HEK293 (cell line): ENCODE data around the gene CTBP2.

Experiments used
- CTCF ChIA-PET: fragments of 350-600 bp; formaldehyde crosslinking; extraction: SDS; loops from one replicate; lab custom pipeline; 2021; ENCODE audit warnings: antibody characterized with exemption; lab: Yijun Ruan, JAX
- POLR2A ChIA-PET: fragments of 300-600 bp; formaldehyde crosslinking; extraction: SDS; loops from one replicate; lab custom pipeline; 2020; ENCODE audit warnings: antibody characterized with exemption, inconsistent platforms; lab: Yijun Ruan, JAX
- H3K27ac ChIP-seq: fragments of 200-500 bp; sonication (Bioruptor generic); 2 replicates; pipeline ENCODE4 v1.5.1; 2014; ENCODE audit warnings: low read depth, low read length, control low read depth, inconsistent platforms; ENCODE audit errors: extremely low read depth
- H3K36me3 ChIP-seq, 2 experiments: fragments of 200-500 bp in 1 of 2; sonication (Bioruptor generic) in 1 of 2; 1 replicate in 1 of 2; 2 replicates in 1 of 2; pipeline ENCODE4 v1.5.1; 2014 to 2017; ENCODE audit warnings: inconsistent platforms in 2 of 2, low read length in 2 of 2; ENCODE audit not compliant: control insufficient read depth in 2 of 2, insufficient read depth in 1 of 2
- H3K4me1 ChIP-seq: fragments of 200-500 bp; sonication (Bioruptor generic); 2 replicates; pipeline ENCODE4 v1.5.1; 2014; ENCODE audit warnings: mild to moderate bottlenecking, low read length, inconsistent platforms; ENCODE audit not compliant: control insufficient read depth, insufficient read depth
- H3K4me3 ChIP-seq: 2 replicates; pipeline ENCODE4 v1.5.1; 2011; ENCODE audit warnings: low read depth, mild to moderate bottlenecking, control low read depth, low read length, moderate library complexity
- H3K9me3 ChIP-seq: fragments of 200-500 bp; sonication (Bioruptor generic); 2 replicates; pipeline ENCODE4 v1.5.1; 2014; ENCODE audit warnings: low read depth, low read length, inconsistent platforms; ENCODE audit not compliant: control insufficient read depth, insufficient read depth
- GLIS1 ChIP-seq: fragments of 450-650 bp; formaldehyde crosslinking; IDR thresholded peaks from 2 replicates; pipeline ENCODE4 v1.5.1; 2016; ENCODE audit warnings: missing biosample characterization, missing genetic modification characterization
- KLF8 ChIP-seq: fragments of 450-650 bp; formaldehyde crosslinking; IDR thresholded peaks from 2 replicates; pipeline ENCODE4 v1.5.1; 2016; ENCODE audit warnings: missing biosample characterization, missing genetic modification characterization
- ZIC2 ChIP-seq: fragments of 450-650 bp; formaldehyde crosslinking; IDR thresholded peaks from 2 replicates; pipeline ENCODE4 v1.5.1; 2016; ENCODE audit warnings: missing biosample characterization, missing genetic modification characterization
- ZNF202 ChIP-seq: fragments of 450-650 bp; formaldehyde crosslinking; IDR thresholded peaks from 2 replicates; pipeline ENCODE4 v1.5.1; 2016; ENCODE audit warnings: missing biosample characterization, missing genetic modification characterization, borderline replicate concordance
- ZNF239 ChIP-seq: fragments of 450-650 bp; formaldehyde crosslinking; IDR thresholded peaks from 2 replicates; pipeline ENCODE4 v1.5.1; 2016; ENCODE audit warnings: missing biosample characterization, missing genetic modification characterization
- ZNF335 ChIP-seq: fragments of 450-650 bp; formaldehyde crosslinking; conservative IDR thresholded peaks from 2 replicates; pipeline ENCODE4 v1.5.1; 2016; ENCODE audit warnings: missing biosample characterization, missing genetic modification characterization
- ZNF37A ChIP-seq: fragments of 450-650 bp; IDR thresholded peaks from 2 replicates; pipeline ENCODE4 v1.5.1; 2018; ENCODE audit warnings: missing biosample characterization, missing genetic modification characterization
- ZNF555 ChIP-seq: fragments of 450-650 bp; formaldehyde crosslinking; conservative IDR thresholded peaks from 2 replicates; pipeline ENCODE4 v1.5.1; 2017; ENCODE audit warnings: missing biosample characterization, mild to moderate bottlenecking, missing genetic modification characterization, inconsistent platforms
- ZNF624 ChIP-seq: fragments of 450-650 bp; formaldehyde crosslinking; IDR thresholded peaks from 2 replicates; pipeline ENCODE4 v1.5.1; 2017; ENCODE audit warnings: missing biosample characterization, missing genetic modification characterization
- ZNF626 ChIP-seq: fragments of 450-650 bp; sonication (Bioruptor Pico); formaldehyde crosslinking; IDR thresholded peaks from 2 replicates; pipeline ENCODE4 v1.5.1; 2018; ENCODE audit warnings: missing biosample characterization, missing genetic modification characterization, inconsistent platforms
- ZNF707 ChIP-seq: fragments of 450-650 bp; formaldehyde crosslinking; IDR thresholded peaks from 2 replicates; pipeline ENCODE4 v1.5.1; 2016; ENCODE audit warnings: missing biosample characterization, missing genetic modification characterization
- ZNF830 ChIP-seq: fragments of 450-650 bp; IDR thresholded peaks from 2 replicates; pipeline ENCODE4 v1.5.0; 2018; ENCODE audit warnings: missing biosample characterization, missing genetic modification characterization, low read depth, mild to moderate bottlenecking, moderate library complexity
- ZSCAN30 ChIP-seq: fragments of 450-650 bp; IDR thresholded peaks from 2 replicates; pipeline ENCODE4 v1.5.1; 2018; ENCODE audit warnings: missing biosample characterization, mild to moderate bottlenecking, missing genetic modification characterization, moderate library complexity
- TF ChIP-seq, protein P1 (sequence below): fragments of 450-650 bp; formaldehyde crosslinking; IDR thresholded peaks from 2 replicates; pipeline ENCODE4 v1.5.1; 2017; ENCODE audit warnings: missing biosample characterization, missing genetic modification characterization
- TF ChIP-seq, protein P2 (sequence below): fragments of 450-650 bp; formaldehyde crosslinking; IDR thresholded peaks from 2 replicates; pipeline ENCODE4 v1.5.1; 2016; ENCODE audit warnings: missing biosample characterization, missing genetic modification characterization
- TF ChIP-seq, protein P3 (sequence below): fragments of 450-650 bp; formaldehyde crosslinking; conservative IDR thresholded peaks from 2 replicates; pipeline ENCODE4 v1.5.1; 2016; ENCODE audit warnings: low read depth, missing biosample characterization, missing genetic modification characterization
- TF ChIP-seq, protein P4 (sequence below): fragments of 450-650 bp; formaldehyde crosslinking; IDR thresholded peaks from 2 replicates; pipeline ENCODE4 v1.5.1; 2016; ENCODE audit warnings: missing biosample characterization, missing genetic modification characterization, borderline replicate concordance
- TF ChIP-seq, protein P5 (sequence below): fragments of 450-650 bp; formaldehyde crosslinking; IDR thresholded peaks from 2 replicates; pipeline ENCODE4 v1.5.1; 2017; ENCODE audit warnings: missing biosample characterization, missing genetic modification characterization

CTBP2 gene

DNA sequence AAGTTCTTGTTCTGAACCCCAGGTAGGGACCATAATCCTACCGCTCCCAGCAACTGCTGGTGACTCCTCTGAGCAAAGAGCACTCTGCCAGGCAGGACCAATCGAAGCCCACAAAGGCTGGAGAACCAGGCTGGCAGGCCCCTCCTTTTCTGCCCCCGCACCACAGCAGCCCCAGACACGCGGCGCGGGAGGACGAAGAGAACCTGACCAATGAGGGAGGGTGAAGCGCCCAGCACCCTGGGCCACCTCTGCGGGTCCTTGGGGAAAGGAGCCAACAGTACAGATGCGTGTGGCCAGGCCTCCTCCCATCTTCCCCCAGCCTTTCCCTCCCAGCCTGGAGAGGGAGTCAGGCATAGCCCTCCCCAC lies 25.9 kb downstream of the CTBP2 start (continued):
- TF ChIP-seq, protein P1, sequence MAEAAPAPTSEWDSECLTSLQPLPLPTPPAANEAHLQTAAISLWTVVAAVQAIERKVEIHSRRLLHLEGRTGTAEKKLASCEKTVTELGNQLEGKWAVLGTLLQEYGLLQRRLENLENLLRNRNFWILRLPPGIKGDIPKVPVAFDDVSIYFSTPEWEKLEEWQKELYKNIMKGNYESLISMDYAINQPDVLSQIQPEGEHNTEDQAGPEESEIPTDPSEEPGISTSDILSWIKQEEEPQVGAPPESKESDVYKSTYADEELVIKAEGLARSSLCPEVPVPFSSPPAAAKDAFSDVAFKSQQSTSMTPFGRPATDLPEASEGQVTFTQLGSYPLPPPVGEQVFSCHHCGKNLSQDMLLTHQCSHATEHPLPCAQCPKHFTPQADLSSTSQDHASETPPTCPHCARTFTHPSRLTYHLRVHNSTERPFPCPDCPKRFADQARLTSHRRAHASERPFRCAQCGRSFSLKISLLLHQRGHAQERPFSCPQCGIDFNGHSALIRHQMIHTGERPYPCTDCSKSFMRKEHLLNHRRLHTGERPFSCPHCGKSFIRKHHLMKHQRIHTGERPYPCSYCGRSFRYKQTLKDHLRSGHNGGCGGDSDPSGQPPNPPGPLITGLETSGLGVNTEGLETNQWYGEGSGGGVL: no peak
- TF ChIP-seq ZNF239 (tag by site-specific recombination) (no peak), ZNF335 (tag by site-specific recombination) (no peak), ZNF37A (no peak), ZNF707 (no peak), ZSCAN30 (no peak), ZIC2 (tag by site-specific recombination) (no peak), ZNF626 (no peak), ZNF624 (tag by site-specific recombination) (no peak), KLF8 (tag by site-specific recombination) (no peak), GLIS1 (tag by site-specific recombination) (no peak)
- TF ChIP-seq, protein P2, sequence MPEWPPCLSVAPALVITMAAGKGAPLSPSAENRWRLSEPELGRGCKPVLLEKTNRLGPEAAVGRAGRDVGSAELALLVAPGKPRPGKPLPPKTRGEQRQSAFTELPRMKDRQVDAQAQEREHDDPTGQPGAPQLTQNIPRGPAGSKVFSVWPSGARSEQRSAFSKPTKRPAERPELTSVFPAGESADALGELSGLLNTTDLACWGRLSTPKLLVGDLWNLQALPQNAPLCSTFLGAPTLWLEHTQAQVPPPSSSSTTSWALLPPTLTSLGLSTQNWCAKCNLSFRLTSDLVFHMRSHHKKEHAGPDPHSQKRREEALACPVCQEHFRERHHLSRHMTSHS: no peak
- TF ChIP-seq, protein P3, sequence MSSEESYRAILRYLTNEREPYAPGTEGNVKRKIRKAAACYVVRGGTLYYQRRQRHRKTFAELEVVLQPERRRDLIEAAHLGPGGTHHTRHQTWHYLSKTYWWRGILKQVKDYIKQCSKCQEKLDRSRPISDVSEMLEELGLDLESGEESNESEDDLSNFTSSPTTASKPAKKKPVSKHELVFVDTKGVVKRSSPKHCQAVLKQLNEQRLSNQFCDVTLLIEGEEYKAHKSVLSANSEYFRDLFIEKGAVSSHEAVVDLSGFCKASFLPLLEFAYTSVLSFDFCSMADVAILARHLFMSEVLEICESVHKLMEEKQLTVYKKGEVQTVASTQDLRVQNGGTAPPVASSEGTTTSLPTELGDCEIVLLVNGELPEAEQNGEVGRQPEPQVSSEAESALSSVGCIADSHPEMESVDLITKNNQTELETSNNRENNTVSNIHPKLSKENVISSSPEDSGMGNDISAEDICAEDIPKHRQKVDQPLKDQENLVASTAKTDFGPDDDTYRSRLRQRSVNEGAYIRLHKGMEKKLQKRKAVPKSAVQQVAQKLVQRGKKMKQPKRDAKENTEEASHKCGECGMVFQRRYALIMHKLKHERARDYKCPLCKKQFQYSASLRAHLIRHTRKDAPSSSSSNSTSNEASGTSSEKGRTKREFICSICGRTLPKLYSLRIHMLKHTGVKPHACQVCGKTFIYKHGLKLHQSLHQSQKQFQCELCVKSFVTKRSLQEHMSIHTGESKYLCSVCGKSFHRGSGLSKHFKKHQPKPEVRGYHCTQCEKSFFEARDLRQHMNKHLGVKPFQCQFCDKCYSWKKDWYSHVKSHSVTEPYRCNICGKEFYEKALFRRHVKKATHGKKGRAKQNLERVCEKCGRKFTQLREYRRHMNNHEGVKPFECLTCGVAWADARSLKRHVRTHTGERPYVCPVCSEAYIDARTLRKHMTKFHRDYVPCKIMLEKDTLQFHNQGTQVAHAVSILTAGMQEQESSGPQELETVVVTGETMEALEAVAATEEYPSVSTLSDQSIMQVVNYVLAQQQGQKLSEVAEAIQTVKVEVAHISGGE (tag by site-specific recombination): no peak
- TF ChIP-seq, all 188 proteins: peak for 0

DNA sequence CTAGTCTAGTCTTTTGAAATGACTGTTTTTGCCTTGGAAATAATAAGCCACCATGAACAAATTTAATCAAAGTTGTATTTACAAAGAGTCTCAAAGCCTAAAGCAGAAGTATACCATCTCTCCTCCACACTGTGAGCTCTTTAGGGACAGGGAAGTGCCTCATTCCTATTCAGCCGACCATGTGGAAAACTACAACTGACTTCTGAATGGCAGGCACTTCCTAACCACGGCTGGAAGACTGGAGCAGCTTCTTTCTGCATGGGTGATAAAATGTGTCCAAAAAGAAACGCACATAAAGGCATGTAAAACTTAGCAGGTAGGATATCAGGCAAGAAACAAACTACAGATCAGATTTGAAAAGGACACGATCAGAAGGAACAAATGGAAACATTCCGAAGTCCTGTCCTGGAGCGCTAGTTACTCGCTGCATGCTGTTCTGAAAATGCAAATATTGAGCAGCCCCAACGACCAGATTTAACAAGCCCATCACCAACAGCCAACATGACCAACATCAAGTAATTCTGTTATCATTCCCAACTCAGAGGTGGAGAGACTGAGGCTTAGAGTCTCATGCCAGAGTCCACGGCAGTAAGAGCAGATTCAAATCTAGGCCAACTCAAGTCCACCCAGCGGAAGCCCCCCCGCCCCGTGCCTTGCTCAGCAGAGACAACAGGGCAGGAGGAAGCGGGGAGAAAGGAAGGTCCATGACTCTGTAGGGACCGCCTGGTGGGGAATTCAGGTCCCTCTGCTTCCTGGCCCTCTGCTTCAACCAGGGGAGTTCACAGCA lies 26.5 kb downstream of the CTBP2 start:
- peaks cover 12% of the 10 kb centered on the region for H3K4me1 ChIP-seq
- no peak overlapping the region for H3K27ac ChIP-seq
- POLR2A ChIA-PET: no interaction called here
- no peaks in the 10 kb centered on the region for H3K9me3 ChIP-seq
- CTCF ChIA-PET: interaction anchor here (1.4 kb wide), 1 partner anchor 86 kb away, joined by 4 read pairs; no protein-coding TSS in a partner anchor
- no peak overlapping the region for H3K4me3 ChIP-seq
- TF ChIP-seq ZNF830 (tag by site-specific recombination) (no peak), ZNF555 (tag by site-specific recombination) (no peak), ZNF202 (no peak)
- TF ChIP-seq, protein P4, sequence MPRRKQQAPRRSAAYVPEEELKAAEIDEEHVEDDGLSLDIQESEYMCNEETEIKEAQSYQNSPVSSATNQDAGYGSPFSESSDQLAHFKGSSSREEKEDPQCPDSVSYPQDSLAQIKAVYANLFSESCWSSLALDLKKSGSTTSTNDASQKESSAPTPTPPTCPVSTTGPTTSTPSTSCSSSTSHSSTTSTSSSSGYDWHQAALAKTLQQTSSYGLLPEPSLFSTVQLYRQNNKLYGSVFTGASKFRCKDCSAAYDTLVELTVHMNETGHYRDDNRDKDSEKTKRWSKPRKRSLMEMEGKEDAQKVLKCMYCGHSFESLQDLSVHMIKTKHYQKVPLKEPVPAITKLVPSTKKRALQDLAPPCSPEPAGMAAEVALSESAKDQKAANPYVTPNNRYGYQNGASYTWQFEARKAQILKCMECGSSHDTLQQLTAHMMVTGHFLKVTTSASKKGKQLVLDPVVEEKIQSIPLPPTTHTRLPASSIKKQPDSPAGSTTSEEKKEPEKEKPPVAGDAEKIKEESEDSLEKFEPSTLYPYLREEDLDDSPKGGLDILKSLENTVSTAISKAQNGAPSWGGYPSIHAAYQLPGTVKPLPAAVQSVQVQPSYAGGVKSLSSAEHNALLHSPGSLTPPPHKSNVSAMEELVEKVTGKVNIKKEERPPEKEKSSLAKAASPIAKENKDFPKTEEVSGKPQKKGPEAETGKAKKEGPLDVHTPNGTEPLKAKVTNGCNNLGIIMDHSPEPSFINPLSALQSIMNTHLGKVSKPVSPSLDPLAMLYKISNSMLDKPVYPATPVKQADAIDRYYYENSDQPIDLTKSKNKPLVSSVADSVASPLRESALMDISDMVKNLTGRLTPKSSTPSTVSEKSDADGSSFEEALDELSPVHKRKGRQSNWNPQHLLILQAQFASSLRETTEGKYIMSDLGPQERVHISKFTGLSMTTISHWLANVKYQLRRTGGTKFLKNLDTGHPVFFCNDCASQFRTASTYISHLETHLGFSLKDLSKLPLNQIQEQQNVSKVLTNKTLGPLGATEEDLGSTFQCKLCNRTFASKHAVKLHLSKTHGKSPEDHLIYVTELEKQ (tag by site-specific recombination): no peak
- TF ChIP-seq, protein P5, sequence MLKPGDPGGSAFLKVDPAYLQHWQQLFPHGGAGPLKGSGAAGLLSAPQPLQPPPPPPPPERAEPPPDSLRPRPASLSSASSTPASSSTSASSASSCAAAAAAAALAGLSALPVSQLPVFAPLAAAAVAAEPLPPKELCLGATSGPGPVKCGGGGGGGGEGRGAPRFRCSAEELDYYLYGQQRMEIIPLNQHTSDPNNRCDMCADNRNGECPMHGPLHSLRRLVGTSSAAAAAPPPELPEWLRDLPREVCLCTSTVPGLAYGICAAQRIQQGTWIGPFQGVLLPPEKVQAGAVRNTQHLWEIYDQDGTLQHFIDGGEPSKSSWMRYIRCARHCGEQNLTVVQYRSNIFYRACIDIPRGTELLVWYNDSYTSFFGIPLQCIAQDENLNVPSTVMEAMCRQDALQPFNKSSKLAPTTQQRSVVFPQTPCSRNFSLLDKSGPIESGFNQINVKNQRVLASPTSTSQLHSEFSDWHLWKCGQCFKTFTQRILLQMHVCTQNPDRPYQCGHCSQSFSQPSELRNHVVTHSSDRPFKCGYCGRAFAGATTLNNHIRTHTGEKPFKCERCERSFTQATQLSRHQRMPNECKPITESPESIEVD (tag by site-specific recombination): no peak
- peaks cover 1 to 65% of the 10 kb centered on the region in 2 experiments for H3K36me3 ChIP-seq
